H1 (cell line): ENCODE data around the gene CCP110. TPM values are rescaled to one million over a fixed set of nuclear protein-coding genes. Genes with fewer than 3 reads are reported as not detected.

Experiments used
- CTCF ChIA-PET: fragments of 300-600 bp; sonication (Branson Sonifier 250); formaldehyde crosslinking; loops from one replicate; lab custom pipeline; 2021; ENCODE audit not compliant: partially characterized antibody; lab: Charles Lee
- POLR2A ChIA-PET: fragments of 300-600 bp; sonication (Branson Sonifier 250); formaldehyde crosslinking; loops from one replicate; lab custom pipeline; 2021; ENCODE audit warnings: inconsistent platforms; ENCODE audit not compliant: partially characterized antibody; lab: Charles Lee
- DNase-seq, 2 experiments: peaks; one replicate each; pipeline versions ENCODE4 v3.0.0 to v3.0.0-alpha.2; 2010 to 2022; ENCODE audit warnings: low spot score in 2 of 2, low read depth in 1 of 2, mixed read lengths in 1 of 2
- FAIRE-seq: peaks from 2 replicates; lab custom pipeline; 2011; peaks lifted over from hg19 to GRCh38; lab: Jason Lieb, UNC
- H2AFZ ChIP-seq: 2 replicates; pipeline ENCODE4 v1.8.1; 2012; ENCODE audit warnings: low read length, inconsistent platforms
- H2AK5ac ChIP-seq: 2 replicates; pipeline ENCODE4 v1.6.1; 2013; ENCODE audit warnings: low read depth, low read length
- H2BK120ac ChIP-seq: replicated peaks from 2 replicates; pipeline ENCODE3; 2013; ENCODE audit warnings: low read depth, low read length, inconsistent platforms
- H2BK12ac ChIP-seq: 2 replicates; pipeline ENCODE4 v1.6.1; 2013; ENCODE audit warnings: low read depth, low read length
- H2BK15ac ChIP-seq: 2 replicates; pipeline ENCODE4 v1.6.1; 2013; ENCODE audit warnings: low read length
- H2BK20ac ChIP-seq: 2 replicates; pipeline ENCODE4 v1.6.1; 2013; ENCODE audit warnings: low read length
- H2BK5ac ChIP-seq: 2 replicates; pipeline ENCODE4 v1.6.1; 2013; ENCODE audit warnings: low read depth, low read length
- H3K14ac ChIP-seq: 2 replicates; pipeline ENCODE4 v1.6.1; 2013; ENCODE audit warnings: inconsistent platforms; ENCODE audit not compliant: insufficient read length
- H3K18ac ChIP-seq: 2 replicates; pipeline ENCODE4 v1.6.1; 2013; ENCODE audit warnings: low read length; ENCODE audit errors: extremely low read depth
- H3K23ac ChIP-seq: 2 replicates; pipeline ENCODE4 v1.6.1; 2013; ENCODE audit warnings: inconsistent platforms; ENCODE audit not compliant: insufficient read length
- H3K23me2 ChIP-seq: 2 replicates; pipeline ENCODE4 v1.6.1; 2013; ENCODE audit warnings: low read depth, low read length
- H3K27ac ChIP-seq: 2 replicates; pipeline ENCODE4 v1.6.1; 2011; ENCODE audit warnings: low read depth, low read length, inconsistent platforms
- H3K27me3 ChIP-seq, 4 experiments: replicated peaks in 1 of 4; 1 replicate in 1 of 4; 2 replicates in 3 of 4; pipeline versions ENCODE4 v1.6.1 to v1.8.1; 2011 to 2013; ENCODE audit warnings: low read length in 3 of 4, mild to moderate bottlenecking in 3 of 4, inconsistent platforms in 2 of 4, mixed read lengths in 2 of 4, moderate library complexity in 1 of 4; ENCODE audit not compliant: control insufficient read depth in 3 of 4, insufficient read depth in 3 of 4; ENCODE audit errors: extremely low read depth in 1 of 4
- H3K36me3 ChIP-seq, 4 experiments: 2 replicates each; pipeline versions ENCODE4 v1.6.1 to v1.8.1; 2011 to 2013; ENCODE audit warnings: mild to moderate bottlenecking in 4 of 4, low read length in 3 of 4, moderate library complexity in 2 of 4, control low read depth in 1 of 4, inconsistent platforms in 1 of 4; ENCODE audit not compliant: insufficient read depth in 4 of 4, control insufficient read depth in 2 of 4
- H3K4ac ChIP-seq: replicated peaks from 2 replicates; pipeline ENCODE3; 2013; ENCODE audit warnings: low read length, low read depth, mixed read lengths, inconsistent platforms; ENCODE audit not compliant: insufficient read length
- H3K4me1 ChIP-seq, 4 experiments: replicated peaks in 1 of 4; 1 replicate in 1 of 4; 2 replicates in 3 of 4; pipeline versions ENCODE4 v1.6.1 to v1.8.1; 2011 to 2013; ENCODE audit warnings: low read length in 3 of 4, inconsistent platforms in 2 of 4, mixed read lengths in 1 of 4; ENCODE audit not compliant: insufficient read depth in 4 of 4, control insufficient read depth in 3 of 4
- H3K4me2 ChIP-seq, 2 experiments: 2 replicates each; pipeline versions ENCODE4 v1.6.1 to v1.8.1; 2011 to 2013; ENCODE audit warnings: low read depth in 2 of 2, low read length in 2 of 2, control low read depth in 1 of 2, inconsistent platforms in 1 of 2, mild to moderate bottlenecking in 1 of 2; ENCODE audit not compliant: insufficient read depth in 1 of 2
- H3K4me3 ChIP-seq, 4 experiments: fragments of 200-600, 300-600 bp in 1 of 4; sonication (generic), shearing (Covaris generic), sonication (Bioruptor Twin) in 1 of 4; 2 replicates each; pipeline versions ENCODE4 v1.5.1 to v1.8.1; 2011 to 2016; ENCODE audit warnings: low read length in 4 of 4, low read depth in 3 of 4, control low read depth in 2 of 4, inconsistent platforms in 2 of 4, mild to moderate bottlenecking in 2 of 4, mixed read lengths in 1 of 4, moderate library complexity in 1 of 4; ENCODE audit not compliant: insufficient read depth in 2 of 4; ENCODE audit errors: extremely low read depth in 1 of 4
- H3K56ac ChIP-seq: replicated peaks from 2 replicates; pipeline ENCODE3; 2013; ENCODE audit warnings: low read depth, mild to moderate bottlenecking, mixed read lengths, low read length, inconsistent platforms; ENCODE audit not compliant: insufficient read length
- H3K79me1 ChIP-seq: 2 replicates; pipeline ENCODE4 v1.6.1; 2013; ENCODE audit warnings: low read depth, low read length, control low read depth
- H3K79me2 ChIP-seq, 2 experiments: 2 replicates each; pipeline versions ENCODE4 v1.6.1 to v1.8.1; 2012 to 2013; ENCODE audit warnings: low read length in 2 of 2, mild to moderate bottlenecking in 2 of 2, inconsistent platforms in 1 of 2; ENCODE audit not compliant: insufficient read depth in 2 of 2, control insufficient read depth in 1 of 2
- H3K9ac ChIP-seq, 4 experiments: replicated peaks in 1 of 4; 1 replicate in 1 of 4; 2 replicates in 3 of 4; pipeline versions ENCODE4 v1.6.1 to v1.8.1; 2011 to 2013; ENCODE audit warnings: low read depth in 3 of 4, low read length in 3 of 4, control low read depth in 2 of 4, mild to moderate bottlenecking in 2 of 4, moderate library complexity in 2 of 4, inconsistent platforms in 1 of 4; ENCODE audit errors: extremely low read depth in 1 of 4
- H3K9me3 ChIP-seq, 2 experiments: 2 replicates each; pipeline versions ENCODE4 v1.6.1 to v1.8.1; 2012 to 2013; ENCODE audit warnings: mild to moderate bottlenecking in 2 of 2, moderate library complexity in 2 of 2, control low read depth in 1 of 2, inconsistent platforms in 1 of 2, low read depth in 1 of 2, low read length in 1 of 2, mixed read lengths in 1 of 2; ENCODE audit not compliant: insufficient read depth in 2 of 2
- H4K20me1 ChIP-seq, 2 experiments: replicated peaks in 1 of 2; 2 replicates each; pipeline versions ENCODE3 to v1.8.1; 2011 to 2013; ENCODE audit warnings: inconsistent platforms in 2 of 2, low read length in 2 of 2, mild to moderate bottlenecking in 1 of 2; ENCODE audit not compliant: insufficient read depth in 2 of 2, control insufficient read depth in 1 of 2
- H4K5ac ChIP-seq: 2 replicates; pipeline ENCODE4 v1.6.1; 2013; ENCODE audit warnings: low read length, low read depth, mixed read lengths, inconsistent platforms; ENCODE audit not compliant: insufficient read length
- H4K8ac ChIP-seq: 2 replicates; pipeline ENCODE4 v1.8.0; 2013; ENCODE audit warnings: mild to moderate bottlenecking, moderate library complexity, low read length, inconsistent platforms; ENCODE audit not compliant: insufficient read depth; ENCODE audit errors: extremely low read depth
- H4K91ac ChIP-seq: replicated peaks from 2 replicates; pipeline ENCODE3; 2013; ENCODE audit warnings: low read length, mixed read lengths, inconsistent platforms; ENCODE audit not compliant: insufficient read length
- CEBPB ChIP-seq: IDR thresholded peaks from 2 replicates; pipeline ENCODE4 v1.6.1; 2012; ENCODE audit warnings: low read depth, low read length
- EGR1 ChIP-seq: IDR thresholded peaks from 2 replicates; pipeline ENCODE4 v1.6.1; 2011; ENCODE audit warnings: low read depth, low read length, borderline replicate concordance
- KDM5A ChIP-seq: fragments of 200-600 bp; IDR thresholded peaks from 2 replicates; pipeline ENCODE4 v1.7.1; 2012; ENCODE audit warnings: mild to moderate bottlenecking, low read length, inconsistent platforms, mixed read lengths
- PHF8 ChIP-seq: fragments of 200-600 bp; sonication (generic); conservative IDR thresholded peaks from 2 replicates; pipeline ENCODE4 v1.7.1; 2012; ENCODE audit warnings: low read depth, mild to moderate bottlenecking, inconsistent platforms, low read length, moderate library complexity
- RXRA ChIP-seq: IDR thresholded peaks from 2 replicates; pipeline ENCODE4 v1.6.1; 2011; ENCODE audit warnings: low read depth, mild to moderate bottlenecking, low read length, moderate library complexity; ENCODE audit not compliant: insufficient read depth
- SIX5 ChIP-seq: IDR thresholded peaks from 2 replicates; pipeline ENCODE4 v1.6.1; 2011; ENCODE audit warnings: mild to moderate bottlenecking, low read depth, low read length
- SRF ChIP-seq: IDR thresholded peaks from 2 replicates; pipeline ENCODE4 v1.6.1; 2011; ENCODE audit warnings: mild to moderate bottlenecking, low read depth, low read length, moderate library complexity
- WGBS, 2 experiments: shearing (Covaris generic) in 1 of 2; methylation state at CpG; one replicate each; pipeline versions ENCODE4 v1.1.6 to v1.1.7; 2013 to 2015; ENCODE audit warnings: low lambda C conversion rate in 2 of 2, mixed read lengths in 2 of 2, inconsistent platforms in 1 of 2, low coverage in 1 of 2, missing lambda C conversion rate in 1 of 2; ENCODE audit not compliant: insufficient replicate concordance in 2 of 2, insufficient coverage in 1 of 2, insufficient read length in 1 of 2; ENCODE audit errors: extremely low coverage in 1 of 2, missing lambda C conversion rate in 1 of 2; 5-methylcytosine and 5-hydroxymethylcytosine counted together
- polyA plus RNA-seq, 7 experiments: library from polyadenylated mRNA; depleted of rRNA in 3 of 7; stranded (reverse) in 5 of 7; unstranded in 2 of 7; fragments of >200 nt in 5 of 7; fragments of 200-250 nt in 2 of 7; gene quantifications; 1 replicate in 5 of 7; 2 replicates in 1 of 7; 4 replicates in 1 of 7; pipeline versions ENCODE4 v1.2.1 to v1.2.3, GENCODE V29; 2011 to 2013; ENCODE audit warnings: missing spikeins in 2 of 7, mixed read lengths in 2 of 7
- total RNA-seq: library from RNA; stranded (reverse); fragmentation: NEBNext Ultra II Directional; extraction: Animal tissue kit (Norgen Biotek cat#: 25700); gene quantifications from 2 replicates; pipeline ENCODE4 v1.2.1, GENCODE V29; 2021
- TF ChIP-seq, protein P1 (sequence below), 3 experiments: IDR thresholded peaks; 1 replicate in 2 of 3; 2 replicates in 1 of 3; pipeline versions ENCODE4 v1.5.1 to v1.6.1; 2011; ENCODE audit warnings: low read length in 3 of 3, mild to moderate bottlenecking in 3 of 3, inconsistent platforms in 2 of 3, low read depth in 1 of 3, moderate library complexity in 1 of 3; ENCODE audit not compliant: insufficient read depth in 1 of 3; ENCODE audit errors: control extremely low read depth in 1 of 3

The CCP110 gene
- total and polyA plus RNA-seq, 2 of the 8 experiments (the other 6 are each of a cell fraction or from before 2014, with no cell fraction given) = 3.2 to 19.8 TPM

- Histone ChIP-seq H3K4me3 (no peak overlapping the region), H3K4ac (no peak overlapping the region)
- 91% methylated on average over 1 of the region's 1 CpG; no CpG with 5 or more reads in 1 of the 2 experiments for WGBS, 2 experiments
- TF ChIP-seq RXRA = no peak
- no peak for TF ChIP-seq SIX5
- TF ChIP-seq SRF = no peak
- TF ChIP-seq, protein P1, sequence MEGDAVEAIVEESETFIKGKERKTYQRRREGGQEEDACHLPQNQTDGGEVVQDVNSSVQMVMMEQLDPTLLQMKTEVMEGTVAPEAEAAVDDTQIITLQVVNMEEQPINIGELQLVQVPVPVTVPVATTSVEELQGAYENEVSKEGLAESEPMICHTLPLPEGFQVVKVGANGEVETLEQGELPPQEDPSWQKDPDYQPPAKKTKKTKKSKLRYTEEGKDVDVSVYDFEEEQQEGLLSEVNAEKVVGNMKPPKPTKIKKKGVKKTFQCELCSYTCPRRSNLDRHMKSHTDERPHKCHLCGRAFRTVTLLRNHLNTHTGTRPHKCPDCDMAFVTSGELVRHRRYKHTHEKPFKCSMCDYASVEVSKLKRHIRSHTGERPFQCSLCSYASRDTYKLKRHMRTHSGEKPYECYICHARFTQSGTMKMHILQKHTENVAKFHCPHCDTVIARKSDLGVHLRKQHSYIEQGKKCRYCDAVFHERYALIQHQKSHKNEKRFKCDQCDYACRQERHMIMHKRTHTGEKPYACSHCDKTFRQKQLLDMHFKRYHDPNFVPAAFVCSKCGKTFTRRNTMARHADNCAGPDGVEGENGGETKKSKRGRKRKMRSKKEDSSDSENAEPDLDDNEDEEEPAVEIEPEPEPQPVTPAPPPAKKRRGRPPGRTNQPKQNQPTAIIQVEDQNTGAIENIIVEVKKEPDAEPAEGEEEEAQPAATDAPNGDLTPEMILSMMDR (IDR thresholded peaks at IDR 0.05; ENCODE audit: control extremely low read depth in 1 of 3, insufficient read depth in 1 of 3, low read depth in 1 of 3, low read length in 3 of 3) = no peak
- TF ChIP-seq EGR1 = no peak
- no peak for TF ChIP-seq CEBPB
- no peak for TF ChIP-seq PHF8
- no peak for TF ChIP-seq KDM5A
Measured at GRCh38 chr16:19527161-19527560, 3.4 kb downstream of the CCP110 start.

More at GRCh38 chr16:19527161-19527560, 3.4 kb downstream of the CCP110 start:
- Histone ChIP-seq H2AFZ (no peak overlapping the region), H4K5ac (no peak overlapping the region), H3K23ac (no peak overlapping the region), H3K9me3 (no peaks in the 10 kb centered on the region), H4K91ac (no peak overlapping the region), H3K36me3 (peaks cover 0 to 19% (median 11%) of the 10 kb centered on the region in 4 experiments; a peak in 4 of 8 replicates), H2BK120ac (no peak overlapping the region), H3K27ac (no peak overlapping the region), H3K4me2 (no peak overlapping the region), H3K23me2 (peaks cover 5% of the 10 kb centered on the region), H2BK5ac (no peak overlapping the region), H4K8ac (no peak overlapping the region), H3K9ac (no peak overlapping the region; a peak in 1 of 7 replicates), H2BK20ac (no peak overlapping the region), H3K79me1 (peaks cover 5% of the 10 kb centered on the region; the same call in 1 of the 2 replicates), H3K56ac (no peak overlapping the region), H3K27me3 (no peaks in the 10 kb centered on the region), H2BK12ac (no peak overlapping the region), H2BK15ac (no peak overlapping the region), H3K14ac (no peak overlapping the region), H3K4me1 (peaks cover 5 to 16% (median 8%) of the 10 kb centered on the region in 4 experiments; a peak in 6 of 7 replicates), H2AK5ac (no peak overlapping the region), H3K18ac (no peak overlapping the region), H4K20me1 (no peaks in the 10 kb centered on the region), H3K79me2 (peaks cover 0 to 27% of the 10 kb centered on the region in 2 experiments; a peak in 3 of 4 replicates)
- DNase-seq = no peak
- POLR2A ChIA-PET = no interaction called here
- CTCF ChIA-PET = interaction anchor here (0.6 kb wide), 1 partner anchor 12 kb away, joined by 3 read pairs; no protein-coding TSS in a partner anchor
- no peak for FAIRE-seq
